ENCODE measurements around the gene ANKRD22. TPM values are rescaled to one million over a fixed set of nuclear protein-coding genes. Genes with fewer than 3 reads are reported as not detected.

ANKRD22 gene
- total RNA-seq, 1 donor from 2014 or later: not detected

GRCh38 chr10:88830643-88831268 is 20.9 kb downstream of the ANKRD22 start:
- Mint-ChIP-seq H3K27ac (ENCODE audit: unreplicated experiment) (no peak overlapping the region), H3K9me3 (ENCODE audit: unreplicated experiment) (no peaks in the 10 kb centered on the region), H3K27me3 (ENCODE audit: low read depth, unreplicated experiment) (peaks cover 2% of the 10 kb centered on the region)

GRCh38 chr10:88828310-88828709 is 23.3 kb downstream of the ANKRD22 start:
- FAIRE-seq (no peak), DNase-seq (ENCODE audit: low read depth) (no peak)
- H3K9me3 Mint-ChIP-seq (ENCODE audit: unreplicated experiment): no peaks in the 10 kb centered on the region
- no peaks in the 10 kb centered on the region for H3K9me3 ChIP-seq (ENCODE audit: insufficient read depth, low read depth, low read length)
- no peak overlapping the region for H3K4me3 ChIP-seq (ENCODE audit: insufficient read depth, low read depth, low read length)
- H3K27me3 Mint-ChIP-seq (ENCODE audit: low read depth, unreplicated experiment): peaks cover 2% of the 10 kb centered on the region
- H2AFZ ChIP-seq (ENCODE audit: low read depth, low read length): no peak overlapping the region
- H3K4me3 Mint-ChIP-seq (ENCODE audit: unreplicated experiment): no peak overlapping the region
- H3K36me3 Mint-ChIP-seq (ENCODE audit: low read depth, unreplicated experiment): no peaks in the 10 kb centered on the region
- no peak overlapping the region for H3K9ac ChIP-seq (ENCODE audit: low read length)
- no peaks in the 10 kb centered on the region for H3K79me2 ChIP-seq (ENCODE audit: insufficient read depth, low read length)
- no peak overlapping the region for H3K4me2 ChIP-seq (ENCODE audit: low read length)
- H4K20me1 ChIP-seq (ENCODE audit: insufficient read depth, low read length): no peaks in the 10 kb centered on the region
- H3K36me3 ChIP-seq (ENCODE audit: insufficient read depth, low read length): no peaks in the 10 kb centered on the region
- H3K4me1 Mint-ChIP-seq (ENCODE audit: low read depth, unreplicated experiment): no peaks in the 10 kb centered on the region
- no peak for TF ChIP-seq EZH2 (IDR thresholded peaks at IDR 0.05; ENCODE audit: insufficient read depth, low read length)
- TF ChIP-seq, protein P1, sequence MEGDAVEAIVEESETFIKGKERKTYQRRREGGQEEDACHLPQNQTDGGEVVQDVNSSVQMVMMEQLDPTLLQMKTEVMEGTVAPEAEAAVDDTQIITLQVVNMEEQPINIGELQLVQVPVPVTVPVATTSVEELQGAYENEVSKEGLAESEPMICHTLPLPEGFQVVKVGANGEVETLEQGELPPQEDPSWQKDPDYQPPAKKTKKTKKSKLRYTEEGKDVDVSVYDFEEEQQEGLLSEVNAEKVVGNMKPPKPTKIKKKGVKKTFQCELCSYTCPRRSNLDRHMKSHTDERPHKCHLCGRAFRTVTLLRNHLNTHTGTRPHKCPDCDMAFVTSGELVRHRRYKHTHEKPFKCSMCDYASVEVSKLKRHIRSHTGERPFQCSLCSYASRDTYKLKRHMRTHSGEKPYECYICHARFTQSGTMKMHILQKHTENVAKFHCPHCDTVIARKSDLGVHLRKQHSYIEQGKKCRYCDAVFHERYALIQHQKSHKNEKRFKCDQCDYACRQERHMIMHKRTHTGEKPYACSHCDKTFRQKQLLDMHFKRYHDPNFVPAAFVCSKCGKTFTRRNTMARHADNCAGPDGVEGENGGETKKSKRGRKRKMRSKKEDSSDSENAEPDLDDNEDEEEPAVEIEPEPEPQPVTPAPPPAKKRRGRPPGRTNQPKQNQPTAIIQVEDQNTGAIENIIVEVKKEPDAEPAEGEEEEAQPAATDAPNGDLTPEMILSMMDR (IDR thresholded peaks at IDR 0.05; ENCODE audit: insufficient read depth, low read depth, low read length): no peak
- no peaks in the 10 kb centered on the region for H3K4me1 ChIP-seq (ENCODE audit: insufficient read depth, low read length)
- no peaks in the 10 kb centered on the region for H3K27me3 ChIP-seq (ENCODE audit: insufficient read depth, low read length)
- no peak overlapping the region for H3K27ac Mint-ChIP-seq (ENCODE audit: unreplicated experiment)
- H3K27ac ChIP-seq (ENCODE audit: low read depth, low read length): no peak overlapping the region

More at GRCh38 chr10:88830643-88831268, 20.9 kb downstream of the ANKRD22 start:
- Mint-ChIP-seq H3K36me3 (ENCODE audit: low read depth, unreplicated experiment) (no peaks in the 10 kb centered on the region), H3K4me1 (ENCODE audit: low read depth, unreplicated experiment) (no peaks in the 10 kb centered on the region), H3K4me3 (ENCODE audit: unreplicated experiment) (no peak overlapping the region)
- H3K36me3 ChIP-seq (ENCODE audit: insufficient read depth, low read length): no peaks in the 10 kb centered on the region
- no peak overlapping the region for H3K4me2 ChIP-seq (ENCODE audit: low read length)
- no peak overlapping the region for H3K4me3 ChIP-seq (ENCODE audit: insufficient read depth, low read depth, low read length)
- H3K79me2 ChIP-seq (ENCODE audit: insufficient read depth, low read length): no peaks in the 10 kb centered on the region
- DNase-seq (ENCODE audit: low read depth) (no peak), FAIRE-seq (no peak)
- no peak overlapping the region for H2AFZ ChIP-seq (ENCODE audit: low read depth, low read length)
- no peak overlapping the region for H3K9ac ChIP-seq (ENCODE audit: low read length)
- no peaks in the 10 kb centered on the region for H3K4me1 ChIP-seq (ENCODE audit: insufficient read depth, low read length)
- no peaks in the 10 kb centered on the region for H3K9me3 ChIP-seq (ENCODE audit: insufficient read depth, low read depth, low read length)
- no peak overlapping the region for H3K27ac ChIP-seq (ENCODE audit: low read depth, low read length)
- H3K27me3 ChIP-seq (ENCODE audit: insufficient read depth, low read length): no peaks in the 10 kb centered on the region
- no peaks in the 10 kb centered on the region for H4K20me1 ChIP-seq (ENCODE audit: insufficient read depth, low read length)
- no peak for TF ChIP-seq EZH2 (IDR thresholded peaks at IDR 0.05; ENCODE audit: insufficient read depth, low read length)
- TF ChIP-seq, protein P1 (IDR thresholded peaks at IDR 0.05; ENCODE audit: insufficient read depth, low read depth, low read length): no peak

DNA sequence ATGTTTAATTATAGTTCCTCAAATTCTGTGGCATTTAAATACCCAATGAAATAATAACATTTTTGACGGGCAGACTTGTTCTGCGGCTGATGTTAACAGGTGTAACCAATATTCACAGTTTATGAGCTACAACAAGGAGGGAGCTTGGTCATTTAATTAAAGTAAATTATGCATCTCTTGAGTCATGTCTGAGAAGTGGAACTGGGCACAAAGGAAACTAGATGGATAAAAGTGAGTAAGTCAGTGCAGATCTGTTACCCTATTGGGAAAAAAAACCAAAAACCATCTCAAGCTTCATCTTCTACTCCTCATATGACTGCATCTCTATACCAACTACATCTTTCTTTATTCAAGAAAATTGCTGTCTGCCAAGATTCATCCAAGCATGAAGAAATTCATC is 24.0 kb downstream of the ANKRD22 start:
- no peak overlapping the region for H3K4me3 Mint-ChIP-seq (ENCODE audit: unreplicated experiment)
- H3K27me3 ChIP-seq (ENCODE audit: insufficient read depth, low read length): no peaks in the 10 kb centered on the region
- H3K79me2 ChIP-seq (ENCODE audit: insufficient read depth, low read length): no peaks in the 10 kb centered on the region
- FAIRE-seq (no peak), DNase-seq (ENCODE audit: low read depth) (no peak)
- no peak overlapping the region for H2AFZ ChIP-seq (ENCODE audit: low read depth, low read length)
- H3K27me3 Mint-ChIP-seq (ENCODE audit: low read depth, unreplicated experiment): peaks cover 2% of the 10 kb centered on the region
- no peaks in the 10 kb centered on the region for H3K4me1 ChIP-seq (ENCODE audit: insufficient read depth, low read length)
- H3K4me1 Mint-ChIP-seq (ENCODE audit: low read depth, unreplicated experiment): no peaks in the 10 kb centered on the region
- H3K9ac ChIP-seq (ENCODE audit: low read length): no peak overlapping the region
- no peak overlapping the region for H3K27ac Mint-ChIP-seq (ENCODE audit: unreplicated experiment)
- no peak overlapping the region for H3K4me3 ChIP-seq (ENCODE audit: insufficient read depth, low read depth, low read length)
- H3K9me3 ChIP-seq (ENCODE audit: insufficient read depth, low read depth, low read length): no peaks in the 10 kb centered on the region
- TF ChIP-seq, protein P1 (IDR thresholded peaks at IDR 0.05; ENCODE audit: insufficient read depth, low read depth, low read length): no peak
- TF ChIP-seq EZH2 (IDR thresholded peaks at IDR 0.05; ENCODE audit: insufficient read depth, low read length): no peak
- no peaks in the 10 kb centered on the region for H4K20me1 ChIP-seq (ENCODE audit: insufficient read depth, low read length)
- H3K36me3 Mint-ChIP-seq (ENCODE audit: low read depth, unreplicated experiment): no peaks in the 10 kb centered on the region
- no peak overlapping the region for H3K27ac ChIP-seq (ENCODE audit: low read depth, low read length)
- H3K36me3 ChIP-seq (ENCODE audit: insufficient read depth, low read length): no peaks in the 10 kb centered on the region
- H3K4me2 ChIP-seq (ENCODE audit: low read length): no peak overlapping the region
- H3K9me3 Mint-ChIP-seq (ENCODE audit: unreplicated experiment): no peaks in the 10 kb centered on the region
